ENCODE measurements around the gene FBXW8. TPM values are rescaled to one million over a fixed set of nuclear protein-coding genes. Genes with fewer than 3 reads are reported as not detected.

Gene FBXW8
- polyA plus RNA-seq, 1 donor (not counting 4 experiments of a cell fraction or from before 2014, with no cell fraction given), result 5.0 TPM

GRCh38 chr12:116862167-116862566 is 48.6 kb upstream of the FBXW8 start:
- no peak for TF ChIP-seq EZH2 (IDR thresholded peaks at IDR 0.05; ENCODE audit: low read length)
- TF ChIP-seq, protein P1, sequence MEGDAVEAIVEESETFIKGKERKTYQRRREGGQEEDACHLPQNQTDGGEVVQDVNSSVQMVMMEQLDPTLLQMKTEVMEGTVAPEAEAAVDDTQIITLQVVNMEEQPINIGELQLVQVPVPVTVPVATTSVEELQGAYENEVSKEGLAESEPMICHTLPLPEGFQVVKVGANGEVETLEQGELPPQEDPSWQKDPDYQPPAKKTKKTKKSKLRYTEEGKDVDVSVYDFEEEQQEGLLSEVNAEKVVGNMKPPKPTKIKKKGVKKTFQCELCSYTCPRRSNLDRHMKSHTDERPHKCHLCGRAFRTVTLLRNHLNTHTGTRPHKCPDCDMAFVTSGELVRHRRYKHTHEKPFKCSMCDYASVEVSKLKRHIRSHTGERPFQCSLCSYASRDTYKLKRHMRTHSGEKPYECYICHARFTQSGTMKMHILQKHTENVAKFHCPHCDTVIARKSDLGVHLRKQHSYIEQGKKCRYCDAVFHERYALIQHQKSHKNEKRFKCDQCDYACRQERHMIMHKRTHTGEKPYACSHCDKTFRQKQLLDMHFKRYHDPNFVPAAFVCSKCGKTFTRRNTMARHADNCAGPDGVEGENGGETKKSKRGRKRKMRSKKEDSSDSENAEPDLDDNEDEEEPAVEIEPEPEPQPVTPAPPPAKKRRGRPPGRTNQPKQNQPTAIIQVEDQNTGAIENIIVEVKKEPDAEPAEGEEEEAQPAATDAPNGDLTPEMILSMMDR (optimal IDR thresholded peaks at IDR 0.05 in 1 of 3, IDR thresholded peaks at IDR 0.05 in 1 of 3, conservative IDR thresholded peaks at IDR 0.05 in 1 of 3; ENCODE audit: extremely low read depth in 1 of 3, insufficient read depth in 2 of 3, low read length in 3 of 3), result no peak
- Histone ChIP-seq H3K4me3 (ENCODE audit: control insufficient read depth in 2 of 3, extremely low read depth in 1 of 3, insufficient read depth in 2 of 3, low read depth in 1 of 3, low read length in 3 of 3) (no peak overlapping the region), H3K27me3 (ENCODE audit: control insufficient read depth, extremely low read depth, insufficient read depth, low read length) (peaks cover 15% of the 10 kb centered on the region), H3K79me2 (ENCODE audit: control insufficient read depth, insufficient read depth, low read length) (no peaks in the 10 kb centered on the region), H3K9me3 (ENCODE audit: control insufficient read depth, low read depth, low read length) (no peaks in the 10 kb centered on the region), H3K4me2 (ENCODE audit: control insufficient read depth, extremely low read depth, insufficient read depth, low read depth, low read length) (no peak overlapping the region), H4K20me1 (ENCODE audit: control insufficient read depth, extremely low read depth, insufficient read depth, low read length) (no peaks in the 10 kb centered on the region), H3K9me1 (ENCODE audit: control insufficient read depth, extremely low read depth, insufficient read depth, low read length) (no peaks in the 10 kb centered on the region), H3K4me1 (ENCODE audit: control insufficient read depth, extremely low read depth, insufficient read depth, low read length) (peaks cover 4% of the 10 kb centered on the region), H2AFZ (ENCODE audit: control insufficient read depth, low read length) (no peak overlapping the region), H3K27ac (ENCODE audit: control insufficient read depth, insufficient read depth, low read length) (no peak overlapping the region), H3K9ac (ENCODE audit: control insufficient read depth, extremely low read depth, insufficient read depth, low read length) (no peak overlapping the region), H3K36me3 (ENCODE audit: control insufficient read depth in 2 of 2, extremely low read depth in 1 of 2, insufficient read depth in 2 of 2, low read length in 2 of 2) (no peaks in the 10 kb centered on the region)
- dilution Hi-C loops (cut with MboI; ENCODE audit: extremely low pct_ligation_motif_present, low sequenced_read_pairs), result no loop called here
- no peak for FAIRE-seq
- no peak for DNase-seq (ENCODE audit: low read depth, low spot score)

DNA sequence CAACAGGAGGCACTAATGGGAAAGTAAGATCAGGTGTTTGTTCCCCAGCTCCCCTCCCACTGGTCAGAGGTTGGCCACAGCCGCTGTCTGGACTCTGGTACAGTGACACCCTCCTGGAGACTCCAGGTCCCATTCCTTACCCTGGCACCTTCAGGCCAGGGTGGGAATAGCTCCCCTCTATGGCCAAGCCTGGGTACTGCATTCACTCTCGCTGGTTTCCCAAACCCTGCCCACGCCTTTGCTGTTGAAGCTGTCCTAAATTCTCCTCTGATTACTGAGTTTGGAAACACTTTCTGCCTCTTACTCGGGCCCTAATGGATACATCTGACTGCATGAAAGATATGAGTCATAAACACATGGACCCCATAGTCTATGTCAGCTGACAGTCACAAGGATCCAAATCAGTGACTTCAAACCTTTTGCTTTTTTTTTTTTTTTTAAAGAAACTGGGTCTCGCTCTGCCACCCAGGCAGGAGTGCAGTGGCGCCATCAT is 47.4 kb upstream of the FBXW8 start:
- FAIRE-seq, result no peak

More for the DNA sequence above, 47.4 kb upstream of the FBXW8 start:
- Histone ChIP-seq H3K9me3 (ENCODE audit: control insufficient read depth, low read depth, low read length) (no peaks in the 10 kb centered on the region), H2AFZ (ENCODE audit: control insufficient read depth, low read length) (no peak overlapping the region), H3K4me1 (ENCODE audit: control insufficient read depth, extremely low read depth, insufficient read depth, low read length) (peaks cover 4% of the 10 kb centered on the region), H3K27ac (ENCODE audit: control insufficient read depth, insufficient read depth, low read length) (no peak overlapping the region), H3K36me3 (ENCODE audit: control insufficient read depth in 2 of 2, extremely low read depth in 1 of 2, insufficient read depth in 2 of 2, low read length in 2 of 2) (no peaks in the 10 kb centered on the region), H3K27me3 (ENCODE audit: control insufficient read depth, extremely low read depth, insufficient read depth, low read length) (peaks cover 12% of the 10 kb centered on the region), H3K9me1 (ENCODE audit: control insufficient read depth, extremely low read depth, insufficient read depth, low read length) (no peaks in the 10 kb centered on the region), H3K4me2 (ENCODE audit: control insufficient read depth, extremely low read depth, insufficient read depth, low read depth, low read length) (no peak overlapping the region), H3K79me2 (ENCODE audit: control insufficient read depth, insufficient read depth, low read length) (no peaks in the 10 kb centered on the region), H3K4me3 (ENCODE audit: control insufficient read depth in 2 of 3, extremely low read depth in 1 of 3, insufficient read depth in 2 of 3, low read depth in 1 of 3, low read length in 3 of 3) (no peak overlapping the region), H4K20me1 (ENCODE audit: control insufficient read depth, extremely low read depth, insufficient read depth, low read length) (no peaks in the 10 kb centered on the region), H3K9ac (ENCODE audit: control insufficient read depth, extremely low read depth, insufficient read depth, low read length) (no peak overlapping the region)
- no peak for DNase-seq (ENCODE audit: low read depth, low spot score)
- dilution Hi-C loops (cut with MboI; ENCODE audit: extremely low pct_ligation_motif_present, low sequenced_read_pairs), result no loop called here
- TF ChIP-seq EZH2 (IDR thresholded peaks at IDR 0.05; ENCODE audit: low read length), result no peak
- TF ChIP-seq, protein P1 (optimal IDR thresholded peaks at IDR 0.05 in 1 of 3, IDR thresholded peaks at IDR 0.05 in 1 of 3, conservative IDR thresholded peaks at IDR 0.05 in 1 of 3; ENCODE audit: extremely low read depth in 1 of 3, insufficient read depth in 2 of 3, low read length in 3 of 3), result peak; percentile 52 to 79 (median 59)

Data from keratinocyte (primary cell).